A549 (cell line): Measurements from ENCODE around the gene IFIT2.

ENCODE experiments used
- CEBPB ChIP-seq, 2 experiments: fragments of >200 bp in 1 of 2; sonication (Bioruptor Twin) in 1 of 2; formaldehyde crosslinking in 1 of 2; IDR thresholded peaks; 2 replicates each; pipeline ENCODE4 v1.6.1; 2012 to 2016
- POLR2A ChIP-seq: IDR thresholded peaks from 2 replicates; pipeline ENCODE4 v1.6.1; 2012; ENCODE audit warnings: mild to moderate bottlenecking, low read length
- TF ChIP-seq, protein P1 (sequence below): fragments of >200 bp; sonication (Bioruptor Twin); formaldehyde crosslinking; IDR thresholded peaks from 3 replicates; pipeline ENCODE4 v1.5.1; 2016

DNA sequence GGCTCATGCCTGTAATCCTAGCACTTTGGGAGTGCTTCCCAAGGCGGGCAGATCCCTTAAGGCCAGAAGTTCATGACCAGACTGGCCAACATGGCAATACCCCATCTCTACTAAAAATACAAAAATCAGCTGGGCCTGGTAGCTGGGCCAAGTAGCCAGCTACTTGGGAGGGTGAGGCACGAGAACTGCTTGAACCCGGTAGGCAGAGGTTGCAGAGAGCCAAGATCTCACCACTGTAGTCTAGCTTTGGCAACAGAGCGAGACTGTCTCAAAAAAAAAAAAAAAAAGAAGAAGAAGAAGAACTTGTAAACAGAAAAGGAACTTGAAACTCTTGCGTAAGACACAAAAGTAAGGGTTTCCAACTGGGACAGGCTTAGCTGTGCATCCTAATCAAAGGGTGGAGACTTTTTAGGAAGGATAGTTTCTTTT is 5.6 kb upstream of the IFIT2 start:
- TF ChIP-seq POLR2A (no peak), CEBPB (IDR thresholded peaks at IDR 0.05) (peak; percentile 19 to 63; a peak in 3 of 4 replicates)
- TF ChIP-seq, protein P1, sequence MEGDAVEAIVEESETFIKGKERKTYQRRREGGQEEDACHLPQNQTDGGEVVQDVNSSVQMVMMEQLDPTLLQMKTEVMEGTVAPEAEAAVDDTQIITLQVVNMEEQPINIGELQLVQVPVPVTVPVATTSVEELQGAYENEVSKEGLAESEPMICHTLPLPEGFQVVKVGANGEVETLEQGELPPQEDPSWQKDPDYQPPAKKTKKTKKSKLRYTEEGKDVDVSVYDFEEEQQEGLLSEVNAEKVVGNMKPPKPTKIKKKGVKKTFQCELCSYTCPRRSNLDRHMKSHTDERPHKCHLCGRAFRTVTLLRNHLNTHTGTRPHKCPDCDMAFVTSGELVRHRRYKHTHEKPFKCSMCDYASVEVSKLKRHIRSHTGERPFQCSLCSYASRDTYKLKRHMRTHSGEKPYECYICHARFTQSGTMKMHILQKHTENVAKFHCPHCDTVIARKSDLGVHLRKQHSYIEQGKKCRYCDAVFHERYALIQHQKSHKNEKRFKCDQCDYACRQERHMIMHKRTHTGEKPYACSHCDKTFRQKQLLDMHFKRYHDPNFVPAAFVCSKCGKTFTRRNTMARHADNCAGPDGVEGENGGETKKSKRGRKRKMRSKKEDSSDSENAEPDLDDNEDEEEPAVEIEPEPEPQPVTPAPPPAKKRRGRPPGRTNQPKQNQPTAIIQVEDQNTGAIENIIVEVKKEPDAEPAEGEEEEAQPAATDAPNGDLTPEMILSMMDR: no peak
